Activated CD8-positive, alpha-beta memory T cell treated with anti-CD3 and anti-CD28 coated beads, Interleukin-2, amount 50 U/mL, for 1 hour (primary cell): ENCODE data around the gene PDGFC.

ENCODE experiments used
- DNase-seq: peaks from one replicate; pipeline ENCODE4 v3.0.0-alpha.2; 2020; ENCODE audit errors: extremely low read depth

Gene PDGFC

GRCh38 chr4:156749426-156750403, 221.9 kb downstream of the PDGFC start:
- no peak for DNase-seq

GRCh38 chr4:156746111-156746510, 225.5 kb downstream of the PDGFC start:
- DNase-seq: no peak

GRCh38 chr4:156738766-156739165, 232.8 kb downstream of the PDGFC start:
- no peak for DNase-seq

- no peak for DNase-seq
Observed at GRCh38 chr4:156734965-156735895, 236.4 kb downstream of the PDGFC start.

- DNase-seq: no peak
Observed at GRCh38 chr4:156733582-156733981, 238.0 kb downstream of the PDGFC start.

GRCh38 chr4:156732634-156733033, 239.0 kb downstream of the PDGFC start:
- DNase-seq: no peak

- DNase-seq: no peak
Observed at GRCh38 chr4:156729416-156729815, 242.2 kb downstream of the PDGFC start.

GRCh38 chr4:156725257-156725656, 246.3 kb downstream of the PDGFC start:
- no peak for DNase-seq

GRCh38 chr4:156723951-156724668, 247.5 kb downstream of the PDGFC start:
- DNase-seq: no peak

- no peak for DNase-seq
Observed at GRCh38 chr4:156718226-156718625, 253.4 kb downstream of the PDGFC start.

- no peak for DNase-seq
Observed at GRCh38 chr4:156711193-156711590, 260.4 kb downstream of the PDGFC start.
